IPS DF 6.9 (cell line): ENCODE results near the gene CALM3.

Experiments used
- DNase-seq: peaks from one replicate; pipeline ENCODE4 v3.0.0-alpha.2; 2013; ENCODE audit warnings: low read depth, low spot score
- H3K27ac ChIP-seq: one replicate; pipeline ENCODE4 v1.5.1; 2013; ENCODE audit warnings: low read length, control low read depth
- H3K27me3 ChIP-seq: 2 replicates; pipeline ENCODE4 v1.6.1; 2013; ENCODE audit warnings: mild to moderate bottlenecking, low read length; ENCODE audit not compliant: control insufficient read depth, insufficient read depth
- H3K36me3 ChIP-seq: 2 replicates; pipeline ENCODE4 v1.6.1; 2013; ENCODE audit warnings: low read length; ENCODE audit not compliant: control insufficient read depth, insufficient read depth
- H3K4me1 ChIP-seq: 2 replicates; pipeline ENCODE4 v1.6.1; 2013; ENCODE audit warnings: low read length; ENCODE audit not compliant: control insufficient read depth, insufficient read depth
- H3K4me3 ChIP-seq: 2 replicates; pipeline ENCODE4 v1.5.1; 2013; ENCODE audit warnings: mild to moderate bottlenecking, low read length
- H3K9me3 ChIP-seq: 2 replicates; pipeline ENCODE4 v1.6.1; 2013; ENCODE audit warnings: low read length, inconsistent platforms; ENCODE audit not compliant: control insufficient read depth, insufficient read depth
- WGBS: extraction: QIAGEN DNeasy Blood & Tissue Kit; methylation state at CpG from one replicate; pipeline ENCODE4 v1.1.7; 2013; ENCODE audit warnings: mixed read lengths, missing lambda C conversion rate; ENCODE audit not compliant: insufficient read length, insufficient coverage; 5-methylcytosine and 5-hydroxymethylcytosine counted together

Gene CALM3

DNA sequence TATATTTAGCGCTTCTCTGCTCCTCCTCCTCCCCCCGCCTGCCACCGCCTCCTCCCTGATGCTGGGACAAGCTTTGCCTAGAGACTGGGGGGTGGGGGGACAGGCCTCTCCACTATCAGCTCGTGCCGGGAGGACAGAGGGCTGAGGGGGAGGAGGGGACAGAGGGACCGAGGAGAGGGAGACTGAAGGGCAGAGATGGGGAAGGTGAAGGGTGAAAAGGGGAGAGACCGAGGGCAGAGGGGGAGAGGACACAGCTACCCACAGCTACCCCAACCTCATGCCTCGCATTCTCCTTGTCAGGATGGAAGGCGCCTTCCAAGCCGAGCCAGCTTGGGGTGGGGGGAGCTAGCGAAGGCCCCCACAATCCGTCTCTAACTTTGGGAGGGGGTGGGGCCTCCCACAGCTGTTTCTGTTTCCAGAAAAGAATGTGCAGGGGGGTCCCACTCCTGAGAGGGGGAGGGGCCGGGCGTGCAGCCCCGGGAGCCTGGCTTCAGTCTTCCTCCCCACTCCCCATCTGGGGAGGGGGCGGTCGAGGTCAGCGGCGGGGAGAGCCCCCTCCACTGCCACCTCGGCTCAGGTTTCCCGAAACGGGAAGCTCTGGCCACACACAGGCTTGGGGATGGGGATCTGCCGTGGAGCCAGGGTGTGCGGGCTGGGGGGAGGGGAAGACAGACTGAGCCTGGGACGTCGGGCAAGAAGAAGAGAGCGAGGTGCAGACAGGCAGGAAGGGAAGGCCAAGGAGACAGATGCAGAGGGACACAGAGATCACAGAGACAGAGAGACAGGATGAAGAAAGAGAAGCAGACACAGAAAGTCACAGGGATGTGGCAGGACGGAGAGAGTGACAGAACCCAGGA lies 58.2 kb downstream of the CALM3 start:
- H3K4me1 ChIP-seq, result no peaks in the 10 kb centered on the region; the same call in 1 of the 2 replicates
- no peaks in the 10 kb centered on the region for H3K36me3 ChIP-seq
- no peak overlapping the region for H3K27ac ChIP-seq
- H3K9me3 ChIP-seq, result no peaks in the 10 kb centered on the region
- no peak for DNase-seq
- H3K27me3 ChIP-seq, result no peaks in the 10 kb centered on the region; the same call in 1 of the 2 replicates
- WGBS, result no CpG with 5 or more reads among the region's 28 CpGs
- peak overlapping the region; percentile 28; the same call in 1 of the 2 replicates for H3K4me3 ChIP-seq

DNA sequence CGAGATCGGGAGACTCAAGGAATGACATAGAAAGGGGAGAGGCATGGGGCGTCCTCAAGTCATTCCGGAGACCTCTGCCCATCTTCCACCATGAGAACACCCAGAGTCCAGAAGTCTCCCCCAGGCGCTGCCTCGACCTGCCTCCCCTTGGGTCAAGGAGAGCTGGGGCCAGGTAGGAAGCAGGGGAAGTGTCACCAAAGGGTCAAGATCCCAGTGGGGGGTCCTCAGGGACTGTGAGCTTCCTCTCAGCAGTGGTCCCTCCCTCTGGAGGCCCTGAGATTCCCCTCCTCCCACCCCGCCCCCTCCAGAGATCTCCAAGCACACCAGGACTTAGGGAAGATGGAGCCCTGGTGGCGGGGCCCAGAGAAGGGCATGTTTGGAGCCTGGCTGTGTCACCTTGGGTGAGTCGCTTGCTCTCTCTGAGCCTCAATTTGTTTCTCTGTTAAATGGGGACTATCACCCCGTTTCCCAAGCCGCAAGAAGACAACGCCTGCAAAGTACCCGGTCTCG lies 58.9 kb downstream of the CALM3 start:
- H3K4me3 ChIP-seq, result peak overlapping the region; percentile 53; the same call in 1 of the 2 replicates
- no peak overlapping the region for H3K27ac ChIP-seq
- no peaks in the 10 kb centered on the region for H3K36me3 ChIP-seq
- H3K27me3 ChIP-seq, result no peaks in the 10 kb centered on the region; the same call in 1 of the 2 replicates
- no peak for DNase-seq
- no peaks in the 10 kb centered on the region for H3K9me3 ChIP-seq
- WGBS, result no CpG with 5 or more reads among the region's 14 CpGs
- no peaks in the 10 kb centered on the region; the same call in 1 of the 2 replicates for H3K4me1 ChIP-seq
